ENCODE measurements around the gene HEG1. TPM values are rescaled to one million over a fixed set of nuclear protein-coding genes. Genes with fewer than 3 reads are reported as not detected.
"Not testable (repeated sequence)": the region's sequence is repeated elsewhere in the genome, so short reads cannot be mapped to it uniquely, and the experiment has no call there.

HEG1 gene, protein sequence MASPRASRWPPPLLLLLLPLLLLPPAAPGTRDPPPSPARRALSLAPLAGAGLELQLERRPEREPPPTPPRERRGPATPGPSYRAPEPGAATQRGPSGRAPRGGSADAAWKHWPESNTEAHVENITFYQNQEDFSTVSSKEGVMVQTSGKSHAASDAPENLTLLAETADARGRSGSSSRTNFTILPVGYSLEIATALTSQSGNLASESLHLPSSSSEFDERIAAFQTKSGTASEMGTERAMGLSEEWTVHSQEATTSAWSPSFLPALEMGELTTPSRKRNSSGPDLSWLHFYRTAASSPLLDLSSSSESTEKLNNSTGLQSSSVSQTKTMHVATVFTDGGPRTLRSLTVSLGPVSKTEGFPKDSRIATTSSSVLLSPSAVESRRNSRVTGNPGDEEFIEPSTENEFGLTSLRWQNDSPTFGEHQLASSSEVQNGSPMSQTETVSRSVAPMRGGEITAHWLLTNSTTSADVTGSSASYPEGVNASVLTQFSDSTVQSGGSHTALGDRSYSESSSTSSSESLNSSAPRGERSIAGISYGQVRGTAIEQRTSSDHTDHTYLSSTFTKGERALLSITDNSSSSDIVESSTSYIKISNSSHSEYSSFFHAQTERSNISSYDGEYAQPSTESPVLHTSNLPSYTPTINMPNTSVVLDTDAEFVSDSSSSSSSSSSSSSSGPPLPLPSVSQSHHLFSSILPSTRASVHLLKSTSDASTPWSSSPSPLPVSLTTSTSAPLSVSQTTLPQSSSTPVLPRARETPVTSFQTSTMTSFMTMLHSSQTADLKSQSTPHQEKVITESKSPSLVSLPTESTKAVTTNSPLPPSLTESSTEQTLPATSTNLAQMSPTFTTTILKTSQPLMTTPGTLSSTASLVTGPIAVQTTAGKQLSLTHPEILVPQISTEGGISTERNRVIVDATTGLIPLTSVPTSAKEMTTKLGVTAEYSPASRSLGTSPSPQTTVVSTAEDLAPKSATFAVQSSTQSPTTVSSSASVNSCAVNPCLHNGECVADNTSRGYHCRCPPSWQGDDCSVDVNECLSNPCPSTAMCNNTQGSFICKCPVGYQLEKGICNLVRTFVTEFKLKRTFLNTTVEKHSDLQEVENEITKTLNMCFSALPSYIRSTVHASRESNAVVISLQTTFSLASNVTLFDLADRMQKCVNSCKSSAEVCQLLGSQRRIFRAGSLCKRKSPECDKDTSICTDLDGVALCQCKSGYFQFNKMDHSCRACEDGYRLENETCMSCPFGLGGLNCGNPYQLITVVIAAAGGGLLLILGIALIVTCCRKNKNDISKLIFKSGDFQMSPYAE (N-terminal part only)
- 10.4 TPM in 2 replicates for total RNA-seq (2014; rRNA removed; shearing (Covaris generic))
- 5.2 and 5.9 TPM in 2 replicates for polyA plus RNA-seq (2014; cell fraction: nucleus; rRNA removed)

DNA sequence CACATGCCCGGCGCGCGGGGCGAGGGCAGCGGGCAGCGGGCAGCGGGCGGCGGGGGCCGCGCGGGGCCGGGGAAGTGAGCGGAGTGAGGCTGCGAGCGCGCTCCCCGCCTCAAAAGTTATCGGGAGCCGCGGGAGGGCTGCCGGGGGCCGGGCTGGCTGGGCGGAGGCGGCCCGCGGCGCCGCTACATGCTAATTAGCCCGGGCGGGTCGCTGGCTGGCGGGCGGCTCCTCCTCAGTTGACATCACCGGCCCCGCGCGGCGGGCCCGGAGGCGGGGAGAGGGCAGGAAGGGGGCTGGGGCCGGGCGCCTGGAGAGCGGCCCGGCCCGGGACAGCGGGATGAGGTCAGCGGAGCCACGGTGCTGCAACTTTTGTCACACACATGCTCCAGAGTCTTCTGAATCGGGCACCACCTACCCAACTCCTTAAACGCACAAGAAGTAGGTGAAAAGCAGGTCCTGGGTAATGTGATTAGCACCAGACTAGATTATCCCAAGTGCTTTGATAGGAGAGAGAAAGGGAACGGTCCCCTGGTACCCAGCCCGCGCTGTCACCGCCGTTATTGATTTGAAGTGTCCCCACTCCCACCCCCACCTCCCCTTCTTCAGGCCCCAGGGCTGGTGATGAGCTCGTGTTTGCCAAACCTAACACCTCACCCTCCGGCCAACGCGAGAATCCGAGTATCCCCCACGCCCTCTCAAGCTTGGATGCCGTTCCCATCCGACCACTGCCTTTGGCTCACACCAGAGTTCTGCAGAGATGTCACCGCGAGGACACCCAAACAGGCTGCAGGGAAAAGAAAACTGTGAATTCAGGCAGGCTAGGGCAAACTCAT is at the start of gene HEG1:
Gene HEG1, minus strand, starts transcription at position 85 of the 833 bp plus-strand sequence. CDS start 107 bp downstream, outside the sequence.
- DNase-seq (ENCODE audit: extremely low read depth, low read depth), result peak; percentile 65

- DNase-seq (ENCODE audit: extremely low read depth, low read depth), result no peak
Observed at GRCh38 chr3:125105116-125105515, 49.3 kb upstream of the HEG1 start.

- DNase-seq (ENCODE audit: extremely low read depth, low read depth), result no peak
Observed at GRCh38 chr3:125104639-125105038, 48.8 kb upstream of the HEG1 start.

DNA sequence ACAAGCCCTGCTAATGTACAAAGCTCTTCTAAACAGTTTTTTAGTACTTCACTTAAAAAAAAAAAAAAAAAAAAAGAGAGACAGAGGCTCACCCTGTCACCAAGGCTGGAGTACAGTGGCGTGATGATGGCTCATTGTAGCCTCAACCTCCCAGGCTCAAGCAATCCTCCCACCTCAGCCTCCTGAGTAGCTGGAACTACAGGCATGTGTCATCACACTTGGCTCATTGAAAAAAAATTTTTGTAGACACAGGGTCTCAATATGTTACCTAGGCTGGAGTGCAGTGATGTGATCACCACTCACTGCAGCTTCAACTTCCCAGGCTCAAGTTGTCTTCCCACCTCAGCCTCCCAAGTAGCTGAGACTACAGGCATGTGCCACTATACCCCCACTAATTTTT is 47.6 kb upstream of the HEG1 start:
- no peak for DNase-seq (ENCODE audit: extremely low read depth, low read depth)

GRCh38 chr3:125102470-125102869 is 46.7 kb upstream of the HEG1 start:
- DNase-seq (ENCODE audit: extremely low read depth, low read depth), result no peak

DNA sequence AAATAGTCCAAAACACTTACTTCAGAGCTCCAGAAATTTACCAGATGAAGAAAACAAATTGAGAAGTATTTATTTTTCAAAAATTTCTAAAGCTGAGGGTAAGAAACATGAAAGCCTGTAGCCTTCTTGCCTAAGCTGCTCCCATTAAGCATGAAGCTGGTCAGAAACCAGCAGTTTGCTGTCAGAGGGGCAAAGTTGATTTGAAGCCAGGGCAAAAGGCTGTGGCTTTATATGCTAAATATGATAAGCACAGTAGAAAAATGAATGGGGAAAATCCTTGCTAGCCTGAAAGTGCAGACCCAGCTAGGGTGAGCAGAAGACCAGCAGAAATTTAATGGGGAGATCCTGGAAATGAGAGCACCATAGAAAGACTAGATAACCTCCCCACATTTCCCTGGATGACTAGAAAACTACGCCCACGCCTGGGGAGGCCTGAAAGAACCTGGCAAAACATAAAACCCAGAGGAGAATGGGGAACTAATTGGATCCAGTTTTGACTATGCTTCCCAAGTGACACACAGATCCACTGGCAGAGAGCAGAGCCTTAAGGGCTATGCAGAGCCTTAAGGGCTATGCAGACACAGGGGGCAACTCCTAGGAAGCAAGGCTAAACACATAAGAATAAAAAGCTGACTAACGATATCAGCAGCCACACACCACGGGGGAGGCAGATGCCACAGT is 43.0 kb upstream of the HEG1 start:
- DNase-seq (ENCODE audit: extremely low read depth, low read depth), result no peak

DNA sequence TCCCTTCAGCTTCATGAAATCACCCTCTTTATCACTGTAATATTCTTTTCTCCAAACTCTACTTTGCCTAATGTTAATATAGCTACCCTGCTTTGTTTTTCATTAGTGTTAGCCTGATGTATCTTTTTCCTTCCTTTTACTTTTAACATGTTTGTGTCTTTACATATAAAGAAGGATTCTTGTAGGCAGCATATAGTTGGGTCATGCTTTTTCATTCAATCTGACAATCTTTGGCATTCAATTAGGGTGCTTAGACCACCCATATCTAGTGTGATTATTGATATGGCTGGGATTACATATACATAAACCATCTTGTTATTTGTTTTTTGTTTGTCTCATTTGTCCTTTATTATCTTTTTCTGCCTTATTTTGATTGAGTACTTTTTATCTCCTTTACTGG is 34.9 kb upstream of the HEG1 start:
- DNase-seq (ENCODE audit: extremely low read depth, low read depth), result no peak

- no peak for DNase-seq (ENCODE audit: extremely low read depth, low read depth)
Observed at GRCh38 chr3:125087768-125088391, 32.1 kb upstream of the HEG1 start.

DNA sequence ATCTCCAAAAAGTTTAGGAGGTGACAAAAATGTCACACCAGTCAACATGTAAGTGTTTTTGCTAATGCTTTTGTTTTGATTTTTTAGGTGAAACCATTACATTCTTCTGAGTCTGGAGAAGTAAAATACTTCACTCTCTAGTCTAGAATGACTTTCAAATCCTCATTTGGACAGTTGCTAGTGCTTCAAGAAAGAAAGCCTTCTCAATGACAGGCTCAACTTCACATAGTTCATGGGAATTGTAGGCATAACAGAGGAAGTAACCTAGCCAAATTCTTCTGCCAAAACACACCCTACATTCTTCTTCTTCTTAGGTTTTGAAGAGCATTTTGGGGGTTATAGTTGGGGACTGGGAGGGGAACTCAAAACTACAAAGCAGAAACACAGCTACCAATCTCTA is 29.4 kb upstream of the HEG1 start:
- no peak for DNase-seq (ENCODE audit: extremely low read depth, low read depth)

DNA sequence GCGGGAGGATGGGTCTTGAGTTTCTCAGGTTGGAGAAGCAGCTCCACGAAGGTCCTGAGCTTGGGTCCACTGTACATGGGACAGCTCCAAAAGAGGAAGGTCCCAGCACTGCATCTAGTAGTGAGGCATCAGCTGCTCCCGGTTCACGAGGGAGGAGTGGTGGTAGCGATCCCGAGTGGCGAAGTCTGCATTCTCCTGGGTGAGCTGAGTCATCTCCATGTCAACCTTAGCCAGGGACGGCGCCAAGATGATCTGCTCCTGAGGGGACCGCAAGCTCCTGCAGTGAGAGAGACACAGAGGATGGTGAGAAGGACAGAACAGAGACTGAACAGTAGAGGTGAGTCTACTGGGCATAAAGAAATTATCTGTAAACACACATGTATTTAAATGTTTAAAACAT is 28.0 kb upstream of the HEG1 start:
- no peak for DNase-seq (ENCODE audit: extremely low read depth, low read depth)

GRCh38 chr3:125082339-125082738 is 26.5 kb upstream of the HEG1 start:
- DNase-seq (ENCODE audit: extremely low read depth, low read depth), result not testable (repeated sequence)

- DNase-seq (ENCODE audit: extremely low read depth, low read depth), result no peak
Observed at GRCh38 chr3:125080077-125080476, 24.3 kb upstream of the HEG1 start.

DNA sequence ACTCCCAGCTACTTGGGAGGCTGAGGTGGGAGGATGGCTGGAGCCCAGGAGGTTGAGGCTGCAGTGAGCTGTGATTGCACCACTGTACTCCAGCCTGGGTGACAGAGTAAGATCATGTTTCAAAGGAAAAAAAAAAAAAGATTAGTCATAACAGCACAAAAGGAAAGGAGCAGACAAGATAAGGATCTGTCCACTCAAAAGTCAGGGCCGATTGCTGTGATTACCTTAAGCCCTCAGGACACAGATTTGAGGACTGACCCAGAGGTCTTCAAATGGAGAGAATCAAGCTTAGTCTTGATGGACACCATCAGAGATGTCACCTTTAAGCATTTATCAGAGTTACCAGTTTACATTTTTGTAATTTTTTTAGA is 23.9 kb upstream of the HEG1 start:
- no peak for DNase-seq (ENCODE audit: extremely low read depth, low read depth)

DNA sequence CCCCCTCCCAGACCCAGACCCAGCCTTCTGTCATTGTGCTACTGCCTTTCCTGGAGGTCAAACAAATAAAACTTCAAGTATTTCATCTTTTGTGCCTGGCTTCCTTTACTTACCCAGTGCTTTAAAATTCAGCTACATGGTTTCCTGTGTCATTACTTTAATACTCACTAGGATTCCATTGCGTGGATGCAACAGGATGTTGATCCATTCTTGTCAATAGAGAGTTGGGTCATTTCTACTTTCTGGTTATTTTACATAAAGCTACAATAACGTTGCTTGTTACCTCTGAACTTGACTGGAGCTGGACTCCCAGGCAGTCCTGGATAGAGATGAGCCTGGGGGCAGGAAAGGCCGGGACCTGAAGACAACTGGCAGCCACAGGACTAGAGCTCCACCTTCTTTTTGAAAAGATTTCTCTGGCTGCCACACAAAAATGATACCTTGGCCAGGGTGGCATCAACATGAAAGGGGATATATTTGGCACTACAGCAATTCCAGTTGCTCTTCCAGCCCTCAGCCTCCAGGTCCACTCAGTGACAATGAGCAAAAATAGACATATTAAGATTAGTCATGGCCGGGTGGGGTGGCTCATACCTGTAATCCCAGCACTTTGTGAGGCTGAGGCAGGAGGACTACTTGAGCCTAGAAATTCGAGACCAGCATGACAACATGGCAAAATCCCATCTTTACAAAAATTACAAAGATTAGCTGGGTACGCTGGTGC is 23.3 kb upstream of the HEG1 start:
- DNase-seq (ENCODE audit: extremely low read depth, low read depth), result no peak

- no peak for DNase-seq (ENCODE audit: extremely low read depth, low read depth)
Observed at GRCh38 chr3:125077864-125078263, 22.1 kb upstream of the HEG1 start.

- no peak for DNase-seq (ENCODE audit: extremely low read depth, low read depth)
Observed at GRCh38 chr3:125076464-125076863, 20.7 kb upstream of the HEG1 start.

- no peak for DNase-seq (ENCODE audit: extremely low read depth, low read depth)
Observed at GRCh38 chr3:125075738-125076137, 19.9 kb upstream of the HEG1 start.

GRCh38 chr3:125073390-125073905 is 17.7 kb upstream of the HEG1 start:
- DNase-seq (ENCODE audit: extremely low read depth, low read depth), result no peak
